Measurements from ENCODE around the gene C8G.

Gene C8G

GRCh38 chr9:136944519-136945332 is at the start of gene C8G, which contains the start of gene FBXW5:
TSS of gene C8G (plus strand) at chr9:136945243. CDS start at chr9:136945321, 78 bp downstream.
TSS of gene FBXW5 (minus strand) at chr9:136944738. CDS start at chr9:136944083, 655 bp downstream.
- peak; percentile 90 for DNase-seq (ENCODE audit: low read depth)

GRCh38 chr9:136896027-136896426 is 49.0 kb upstream of the C8G start:
- DNase-seq (ENCODE audit: low read depth): no peak

GRCh38 chr9:136898483-136899100 is 46.5 kb upstream of the C8G start:
- no peak for DNase-seq (ENCODE audit: low read depth)

GRCh38 chr9:136899196-136899595 is 45.8 kb upstream of the C8G start:
- DNase-seq (ENCODE audit: low read depth): no peak

GRCh38 chr9:136900556-136900955 is 44.5 kb upstream of the C8G start:
- DNase-seq (ENCODE audit: low read depth): no peak

DNA sequence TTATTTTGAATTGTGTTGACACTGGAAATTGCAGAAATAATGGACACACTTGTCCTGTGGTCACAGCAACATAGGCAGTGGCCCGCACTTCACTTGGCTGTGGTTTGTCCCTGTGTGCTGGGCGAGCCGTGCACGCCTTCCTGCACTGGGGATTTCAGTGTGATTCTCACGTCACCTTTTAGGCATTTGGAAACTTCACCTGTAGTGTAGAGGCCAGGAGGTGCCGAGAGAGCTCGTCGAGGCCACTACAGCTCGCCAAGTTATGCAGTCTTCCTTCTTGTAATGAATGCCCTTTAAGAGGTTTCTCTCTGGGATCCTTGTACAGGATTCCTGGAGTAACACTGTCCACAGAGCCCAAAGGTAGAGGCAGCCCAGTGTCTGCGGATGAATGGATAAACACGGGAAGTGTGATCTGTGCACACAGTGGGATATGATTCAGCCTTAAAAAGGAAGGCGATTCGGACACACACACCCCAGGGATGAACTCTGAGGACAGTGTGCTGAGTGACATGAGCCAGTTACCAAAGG is 44.0 kb upstream of the C8G start:
- DNase-seq (ENCODE audit: low read depth): no peak

GRCh38 chr9:136901516-136902258 is 43.4 kb upstream of the C8G start:
- peak; percentile 51 for DNase-seq (ENCODE audit: low read depth)

GRCh38 chr9:136902259-136902821 is 42.7 kb upstream of the C8G start:
- peak; percentile 73 for DNase-seq (ENCODE audit: low read depth)

GRCh38 chr9:136903041-136903554 is 41.9 kb upstream of the C8G start:
- no peak for DNase-seq (ENCODE audit: low read depth)

DNA sequence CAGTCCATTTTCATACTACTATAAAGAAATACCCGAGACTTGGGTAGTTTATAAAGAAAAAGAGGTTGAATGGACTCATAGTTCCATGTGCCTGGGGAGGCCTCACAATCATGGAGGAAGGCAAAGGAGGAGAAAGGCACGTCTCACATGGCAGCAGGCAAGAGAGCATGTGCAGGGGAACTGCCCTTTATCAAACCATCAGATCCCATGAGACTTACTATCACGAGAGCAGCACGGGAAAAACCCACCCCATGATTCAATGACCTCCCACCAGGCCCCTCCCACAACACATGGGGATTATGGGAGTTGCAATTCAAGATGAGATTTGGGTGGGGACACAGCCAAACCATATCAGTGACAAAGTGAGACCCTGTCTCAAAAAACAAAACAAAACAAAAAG is 38.8 kb upstream of the C8G start:
- DNase-seq (ENCODE audit: low read depth): no peak

DNA sequence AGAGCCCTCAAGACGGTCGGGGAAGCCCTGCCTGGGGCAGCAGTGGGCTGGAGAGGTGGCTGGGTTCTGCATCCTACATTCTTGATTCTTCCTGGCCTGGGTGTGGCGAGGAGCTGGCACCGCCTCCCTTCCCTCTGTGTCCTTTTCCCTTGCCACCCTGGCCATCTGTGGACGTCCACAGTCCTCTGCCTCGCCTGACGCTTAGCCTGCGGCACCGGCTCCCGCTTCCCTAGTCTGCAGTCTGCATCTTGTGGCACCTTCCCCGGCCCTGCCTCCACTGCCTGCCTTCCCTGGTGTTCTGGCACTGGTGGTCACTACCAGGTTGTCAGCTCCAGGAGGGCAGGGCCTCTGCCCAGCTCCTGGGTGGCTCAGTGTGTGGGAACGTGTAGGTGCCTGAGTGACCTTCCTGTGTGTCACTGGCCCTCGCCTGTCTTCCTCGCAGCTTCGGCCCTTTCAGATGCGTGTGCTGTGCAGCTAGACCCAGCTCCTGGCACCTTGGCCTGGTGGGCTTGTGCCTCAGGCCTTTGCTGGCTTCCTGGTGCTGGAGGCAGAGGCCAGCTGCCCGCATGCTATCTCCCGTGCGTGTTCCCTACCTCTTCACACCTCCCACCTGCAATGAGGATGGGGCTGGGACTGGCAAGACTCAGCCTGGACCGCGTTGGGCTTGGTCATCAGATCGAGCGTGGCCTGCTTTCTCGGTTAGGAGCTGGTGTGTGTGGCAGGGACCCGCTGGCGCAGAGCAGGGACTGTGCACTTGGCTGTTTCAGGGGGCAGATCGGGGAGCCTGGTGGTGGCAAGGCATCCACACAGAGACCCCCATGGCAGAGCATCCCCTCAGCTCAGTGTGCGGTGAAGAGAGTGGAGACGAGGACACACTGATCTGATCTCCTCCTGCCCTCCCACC is 37.8 kb upstream of the C8G start:
- no peak for DNase-seq (ENCODE audit: low read depth)

GRCh38 chr9:136910197-136910900 is 34.7 kb upstream of the C8G start:
- DNase-seq (ENCODE audit: low read depth): no peak

DNA sequence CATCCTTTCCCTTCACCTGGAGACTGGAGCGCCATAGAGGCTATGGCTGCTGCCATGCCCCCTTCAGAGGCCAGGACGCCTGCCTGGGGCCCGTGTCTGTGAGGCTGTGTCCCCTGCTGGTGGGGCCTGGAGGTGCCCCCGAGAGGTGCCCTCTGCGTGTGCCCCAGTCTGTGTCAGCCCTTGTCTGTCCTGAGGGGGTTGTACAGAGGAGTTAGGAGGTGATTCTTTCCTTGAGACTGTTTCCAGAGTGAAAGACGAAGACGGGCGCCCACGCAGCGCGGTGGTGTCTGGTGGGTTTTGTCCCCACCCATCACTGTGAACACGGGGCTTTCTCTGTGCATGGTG is 34.2 kb upstream of the C8G start:
- DNase-seq (ENCODE audit: low read depth): no peak

GRCh38 chr9:136913701-136914438 is 31.2 kb upstream of the C8G start:
- DNase-seq (ENCODE audit: low read depth): no peak

GRCh38 chr9:136915632-136916329 is 29.3 kb upstream of the C8G start:
- no peak for DNase-seq (ENCODE audit: low read depth)

DNA sequence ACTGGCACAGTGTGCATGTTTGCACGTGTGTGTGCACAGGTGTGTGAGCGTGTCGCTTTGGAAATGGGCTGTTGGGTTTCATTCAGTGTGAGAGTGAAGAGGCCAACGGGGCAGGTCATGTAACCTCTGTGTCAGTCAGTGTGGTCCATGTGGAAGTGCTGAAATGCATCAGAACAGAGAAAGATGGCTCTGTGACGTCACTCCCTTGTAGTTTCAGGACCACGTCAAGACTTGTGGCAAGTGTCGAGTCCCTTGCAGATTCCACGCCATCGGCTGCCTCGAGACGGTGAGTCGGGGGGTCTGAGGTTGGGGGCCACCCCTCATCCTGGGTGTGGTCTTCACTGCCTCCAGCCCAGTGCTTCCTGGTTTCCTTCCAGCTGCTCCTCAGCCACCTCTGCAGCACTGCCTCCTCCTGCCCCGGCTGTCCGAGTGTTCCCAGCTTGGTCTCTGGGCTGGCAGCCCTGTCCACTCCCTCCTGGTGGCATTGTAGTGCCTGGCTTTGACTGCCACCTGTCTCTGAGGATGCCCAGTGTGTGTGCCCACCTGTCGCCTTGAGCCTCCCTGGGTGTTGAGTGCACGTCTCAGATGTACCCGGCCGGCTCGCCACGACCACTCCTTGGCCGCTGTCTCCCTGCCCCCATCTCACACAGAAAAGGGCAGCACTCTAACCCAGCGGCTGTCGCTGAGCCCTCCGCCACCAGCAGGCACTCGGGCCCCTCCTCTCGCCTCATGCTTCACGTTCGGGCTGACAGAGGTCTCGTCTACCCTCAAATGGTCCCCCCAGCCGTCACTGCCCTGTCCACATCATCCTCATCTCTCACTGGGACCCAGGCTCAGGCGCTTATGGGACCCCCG is 28.5 kb upstream of the C8G start:
- DNase-seq (ENCODE audit: low read depth): no peak

GRCh38 chr9:136917902-136918301 is 27.1 kb upstream of the C8G start:
- no peak for DNase-seq (ENCODE audit: low read depth)

DNA sequence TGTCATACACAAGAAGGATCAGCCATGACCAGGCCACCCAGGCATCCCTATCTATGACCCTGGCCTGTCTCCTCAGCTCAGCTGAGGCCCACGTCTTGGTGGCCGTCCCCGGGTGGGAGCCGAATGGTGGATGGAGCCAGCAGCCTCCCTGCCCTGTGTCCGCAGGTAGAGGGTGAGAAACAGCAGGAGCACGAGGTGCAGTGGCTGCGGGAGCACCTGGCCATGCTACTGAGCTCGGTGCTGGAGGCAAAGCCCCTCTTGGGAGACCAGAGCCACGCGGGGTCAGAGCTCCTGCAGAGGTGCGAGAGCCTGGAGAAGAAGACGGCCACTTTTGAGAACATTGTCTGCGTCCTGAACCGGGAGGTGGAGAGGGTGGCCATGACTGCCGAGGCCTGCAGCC is 25.0 kb upstream of the C8G start:
- no peak for DNase-seq (ENCODE audit: low read depth)

Data from stimulated activated CD8-positive, alpha-beta memory T cell treated with anti-CD3 and anti-CD28 coated beads, Interleukin-12 subunit alpha, Interleukin-12 subunit beta, amount 100 ng/mL, for 1 hour (primary cell).